Kidney (tissue), 14 donors: Measurements from ENCODE around the gene ZNF512. TPM values are rescaled to one million over a fixed set of nuclear protein-coding genes. Genes with fewer than 3 reads are reported as not detected.

Source experiments
- DNase-seq, 5 donors: peaks; one replicate each; pipeline ENCODE4 v3.0.0-alpha.2; 2013 to 2020
- FAIRE-seq: peaks from 2 replicates; lab custom pipeline; 2012; peaks lifted over from hg19 to GRCh38; lab: Jason Lieb, UNC
- H3K27ac ChIP-seq, 2 donors: one replicate each; pipeline ENCODE4 v1.7.0; 2013; ENCODE audit warnings: low read depth in 2 of 2, low read length in 2 of 2, inconsistent platforms in 1 of 2
- H3K27me3 ChIP-seq: one replicate; pipeline ENCODE4 v1.7.1; 2013; ENCODE audit warnings: low read length, inconsistent platforms; ENCODE audit not compliant: control insufficient read depth, insufficient read depth
- H3K36me3 ChIP-seq, 3 donors: one replicate each; pipeline versions ENCODE4 v1.7.0 to v1.7.1; 2013; ENCODE audit warnings: low read length in 3 of 3, control low read depth in 1 of 3, inconsistent platforms in 1 of 3; ENCODE audit not compliant: insufficient read depth in 3 of 3, control insufficient read depth in 2 of 3
- H3K4me1 ChIP-seq, 3 donors: one replicate each; pipeline versions ENCODE4 v1.7.0 to v1.7.1; 2013; ENCODE audit warnings: low read length in 3 of 3, inconsistent platforms in 1 of 3, low read depth in 1 of 3; ENCODE audit not compliant: control insufficient read depth in 2 of 3, insufficient read depth in 2 of 3
- H3K4me3 ChIP-seq, 3 donors: one replicate each; pipeline versions ENCODE4 v1.7.0 to v1.8.1; 2013; ENCODE audit warnings: low read length in 3 of 3, control low read depth in 1 of 3, inconsistent platforms in 1 of 3
- H3K9ac ChIP-seq, 3 donors: one replicate each; pipeline versions ENCODE4 v1.7.0 to v1.7.1; 2013; ENCODE audit warnings: low read length in 3 of 3, control low read depth in 1 of 3, inconsistent platforms in 1 of 3
- H3K9me3 ChIP-seq, 3 donors: one replicate each; pipeline versions ENCODE4 v1.7.0 to v1.7.1; 2013; ENCODE audit warnings: low read length in 3 of 3, control low read depth in 1 of 3, inconsistent platforms in 1 of 3; ENCODE audit not compliant: control insufficient read depth in 2 of 3, insufficient read depth in 1 of 3
- intact Hi-C: fragments of 100-400 bp; cut with DNase I; formaldehyde crosslinking; loops from one replicate; pipeline ENCODE4 v1.11.1; 2022
- polyA plus RNA-seq: library from polyadenylated mRNA; stranded (reverse); fragments of 350-450 nt; fragmentation: Illumina TruSeq; extraction: RNeasy Lipid Tissue Mini Kit (QIAGEN cat#74804); gene quantifications from one replicate; pipeline ENCODE4 v1.2.3, GENCODE V29; 2014; ENCODE audit warnings: low read depth, low replicate concordance; ENCODE audit not compliant: insufficient read depth
- total RNA-seq: library from RNA; stranded (reverse); fragmentation: NEBNext Ultra II Directional; extraction: Animal tissue kit (Norgen Biotek cat#: 25700); gene quantifications from one replicate; pipeline ENCODE4 v1.2.1, GENCODE V29; 2021
- TF ChIP-seq, protein P1 (sequence below): IDR thresholded peaks from 3 replicates; pipeline ENCODE4 v1.5.1; 2012; ENCODE audit warnings: mild to moderate bottlenecking, moderate library complexity, borderline replicate concordance; ENCODE audit not compliant: insufficient read depth; ENCODE audit errors: extremely low read depth
- donor health status: control.
- donor health status: control.
- donor health status: control.
- donor health status: control.
- donor health status: control.
- donor health status: DM: yes; HTN: yes; CAD: no.
- donor health status: Normal renal cell carcinoma (clear cell type).

Gene ZNF512
- total and polyA plus RNA-seq, 2 donors from 2014 or later = 15.1 to 40.6 TPM

DNA sequence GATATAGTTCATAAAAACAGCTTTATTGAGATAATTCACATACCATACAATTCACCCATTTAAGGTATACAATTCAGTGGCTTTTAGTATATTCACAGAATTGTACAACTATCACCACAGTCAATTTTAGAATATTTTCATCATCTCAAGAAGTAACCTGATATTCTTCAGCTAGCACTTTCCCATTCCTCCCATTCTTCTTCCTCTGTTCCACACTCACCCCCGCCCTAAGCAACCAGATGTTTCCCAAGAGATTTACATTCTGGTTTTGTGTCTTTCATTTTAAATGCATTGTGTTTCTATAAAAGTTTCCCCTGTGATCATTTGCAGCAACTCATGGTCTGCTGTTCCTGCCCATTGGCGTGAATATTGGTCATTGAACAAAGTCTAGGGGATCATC lies 51.4 kb downstream of the ZNF512 start:
- peaks cover 0 to 4% (median 0%) of the 10 kb centered on the region in 3 donors for H3K4me1 ChIP-seq
- no peak overlapping the region for H3K9ac ChIP-seq
- no peaks in the 10 kb centered on the region for H3K27me3 ChIP-seq
- no peak for FAIRE-seq
- H3K27ac ChIP-seq = no peak overlapping the region
- intact Hi-C loops = no loop called here
- TF ChIP-seq, protein P1, sequence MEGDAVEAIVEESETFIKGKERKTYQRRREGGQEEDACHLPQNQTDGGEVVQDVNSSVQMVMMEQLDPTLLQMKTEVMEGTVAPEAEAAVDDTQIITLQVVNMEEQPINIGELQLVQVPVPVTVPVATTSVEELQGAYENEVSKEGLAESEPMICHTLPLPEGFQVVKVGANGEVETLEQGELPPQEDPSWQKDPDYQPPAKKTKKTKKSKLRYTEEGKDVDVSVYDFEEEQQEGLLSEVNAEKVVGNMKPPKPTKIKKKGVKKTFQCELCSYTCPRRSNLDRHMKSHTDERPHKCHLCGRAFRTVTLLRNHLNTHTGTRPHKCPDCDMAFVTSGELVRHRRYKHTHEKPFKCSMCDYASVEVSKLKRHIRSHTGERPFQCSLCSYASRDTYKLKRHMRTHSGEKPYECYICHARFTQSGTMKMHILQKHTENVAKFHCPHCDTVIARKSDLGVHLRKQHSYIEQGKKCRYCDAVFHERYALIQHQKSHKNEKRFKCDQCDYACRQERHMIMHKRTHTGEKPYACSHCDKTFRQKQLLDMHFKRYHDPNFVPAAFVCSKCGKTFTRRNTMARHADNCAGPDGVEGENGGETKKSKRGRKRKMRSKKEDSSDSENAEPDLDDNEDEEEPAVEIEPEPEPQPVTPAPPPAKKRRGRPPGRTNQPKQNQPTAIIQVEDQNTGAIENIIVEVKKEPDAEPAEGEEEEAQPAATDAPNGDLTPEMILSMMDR = no peak
- no peaks in the 10 kb centered on the region for H3K9me3 ChIP-seq
- H3K4me3 ChIP-seq = no peak overlapping the region
- no peak for DNase-seq
- peaks cover 15 to 54% (median 21%) of the 10 kb centered on the region in 3 donors for H3K36me3 ChIP-seq

GRCh38 chr2:27636766-27637165 lies 53.9 kb downstream of the ZNF512 start:
- TF ChIP-seq, protein P1 = no peak
- Histone ChIP-seq H3K27ac (no peak overlapping the region), H3K36me3 (peaks cover 17 to 59% (median 25%) of the 10 kb centered on the region in 3 donors), H3K27me3 (no peaks in the 10 kb centered on the region), H3K9ac (no peak overlapping the region), H3K4me1 (no peaks in the 10 kb centered on the region), H3K4me3 (no peak overlapping the region), H3K9me3 (no peaks in the 10 kb centered on the region)
- intact Hi-C loops = no loop called here
- no peak for DNase-seq
- FAIRE-seq = no peak

- DNase-seq (no peak), FAIRE-seq (no peak)
- TF ChIP-seq, protein P1 = no peak
- intact Hi-C loops = no loop called here
- H3K36me3 ChIP-seq = peaks cover 14 to 56% (median 19%) of the 10 kb centered on the region in 3 donors
- no peak overlapping the region for H3K9ac ChIP-seq
- no peaks in the 10 kb centered on the region for H3K27me3 ChIP-seq
- no peaks in the 10 kb centered on the region for H3K9me3 ChIP-seq
- no peak overlapping the region for H3K27ac ChIP-seq
- H3K4me3 ChIP-seq = no peak overlapping the region
- H3K4me1 ChIP-seq = no peaks in the 10 kb centered on the region
Measured at GRCh38 chr2:27638037-27638637, 55.3 kb downstream of the ZNF512 start.
